Left cardiac atrium (tissue), 4 donors: Measurements from ENCODE around the gene NSG1. TPM values are rescaled to one million over a fixed set of nuclear protein-coding genes. Genes with fewer than 3 reads are reported as not detected.
A peak's percentile ranks its signal among the peaks of the same experiment; 100 is the strongest.

ENCODE experiments used
- ATAC-seq, 2 donors: fragments of 200-7000 bp; cut with Tn5 transposase; one replicate each; pipeline ENCODE4 v1.9.1; 2020; ENCODE audit warnings: mild to moderate bottlenecking in 2 of 2, moderate library complexity in 2 of 2
- DNase-seq: peaks from one replicate; pipeline ENCODE4 v3.0.0-alpha.2; 2020
- intact Hi-C, 2 donors: fragments of 100-400 bp; cut with DNase I; formaldehyde crosslinking; loops; one replicate each; pipeline versions ENCODE4 v1.14.1 to v1.15.1; 2022 to 2023
- total RNA-seq, 2 donors: library from RNA; stranded (reverse); fragmentation: NEBNext Ultra II Directional; extraction: Animal tissue kit (Norgen Biotek cat#: 25700); gene quantifications; one replicate each; pipeline ENCODE4 v1.2.1, GENCODE V29; 2021
- donor health status: DM: no; HTN: yes; CAD: no.
- donor health status: DM: no; HTN: yes; CAD: no; lungs with severe emphysema.
- donor health status: DM: yes; HTN: yes; CAD: no.
- donor health status: Dilated cardiomyopathy.

Gene NSG1
- total RNA-seq, 2 donors from 2014 or later, result 10.1 to 16.8 TPM

DNA sequence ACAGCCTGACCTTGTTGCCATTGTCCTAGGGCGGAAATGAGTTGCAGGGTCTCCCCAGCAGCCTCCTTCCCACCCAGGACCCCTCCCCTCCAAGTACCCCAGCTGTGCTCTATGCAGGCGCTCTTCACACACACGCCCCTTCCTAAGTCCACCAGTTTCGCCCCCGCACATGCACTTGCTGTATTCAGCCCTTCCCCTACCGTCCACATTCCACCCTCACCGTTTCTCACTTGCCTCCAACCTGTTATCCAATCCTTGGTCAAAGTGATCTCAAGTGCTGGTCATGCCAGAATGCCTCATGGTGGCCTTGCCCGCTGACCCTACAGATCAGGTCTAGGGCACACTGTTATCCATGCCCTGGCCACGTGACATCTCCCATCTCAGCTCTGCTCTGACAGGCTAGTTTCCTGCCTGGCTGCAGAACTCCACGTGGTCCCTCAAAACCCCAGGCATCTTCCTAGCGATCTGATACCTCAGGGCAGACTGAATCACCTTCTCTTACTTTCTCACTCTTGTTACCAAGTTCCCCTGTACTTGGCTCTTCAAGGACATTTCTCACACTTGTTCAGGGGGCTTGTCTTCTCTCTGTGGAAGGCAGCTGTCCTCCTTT is 39.7 kb downstream of the NSG1 start:
- no peak for DNase-seq

DNA sequence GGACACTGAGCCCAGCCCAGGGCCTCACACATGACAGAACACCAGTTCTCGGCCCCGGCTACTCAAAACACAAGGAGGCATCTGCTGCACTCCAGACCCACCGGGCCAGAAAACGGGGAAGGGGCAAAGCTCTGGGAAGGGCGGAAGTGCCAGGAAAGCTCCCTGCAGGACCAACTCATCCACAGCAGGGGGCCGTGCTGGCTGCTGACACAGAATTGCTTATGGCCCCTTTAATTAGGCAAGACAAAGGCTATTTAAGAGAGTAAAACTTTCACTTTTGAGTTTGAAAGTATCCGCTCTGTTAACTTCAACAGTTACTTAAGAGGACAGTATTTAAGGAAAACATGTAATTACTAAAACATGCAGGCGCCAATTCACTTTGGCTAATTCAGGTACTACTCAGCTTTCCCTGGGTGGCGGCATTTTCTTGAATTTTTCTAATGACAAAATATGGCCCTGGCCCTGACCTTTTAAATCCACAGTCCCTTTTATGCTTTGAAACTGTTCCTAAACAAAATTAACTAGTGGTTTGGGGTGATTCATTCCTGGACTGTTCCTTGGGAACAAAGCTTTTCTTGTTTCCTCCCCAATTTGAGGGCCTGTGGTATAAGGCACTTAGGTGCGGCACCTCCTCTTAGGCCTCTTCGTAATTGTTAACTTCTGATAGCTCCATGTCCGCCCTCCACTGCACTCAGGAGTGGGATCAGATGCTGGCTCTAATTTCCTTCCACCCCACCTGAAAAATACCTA is 40.4 kb downstream of the NSG1 start:
- ATAC-seq (no peak), DNase-seq (no peak)
- intact Hi-C loops, result no loop called here

More for the DNA sequence above, 39.7 kb downstream of the NSG1 start:
- intact Hi-C loops, result no loop called here
- no peak for ATAC-seq

DNA sequence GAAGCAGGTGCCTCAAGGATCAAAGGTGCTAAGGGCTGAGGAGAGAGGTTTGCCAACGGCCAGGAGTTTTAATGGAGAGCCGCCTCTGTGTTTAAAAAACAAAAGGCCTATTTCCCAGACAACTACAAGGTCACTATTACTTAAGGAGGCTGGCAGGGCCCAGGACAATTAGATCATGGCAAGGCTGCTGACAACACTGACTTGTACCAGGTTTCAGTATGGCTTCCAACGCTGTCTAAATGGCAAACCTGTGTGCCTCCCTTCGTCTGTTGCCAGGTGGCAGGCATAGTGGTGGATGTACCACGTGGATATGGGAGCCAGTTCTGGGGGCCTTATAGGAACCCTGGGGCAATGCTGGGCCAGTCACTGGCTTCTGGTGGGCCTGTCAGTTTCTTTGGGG is 41.0 kb downstream of the NSG1 start:
- DNase-seq, result no peak
- intact Hi-C loops, result no loop called here
- ATAC-seq, result no peak

DNA sequence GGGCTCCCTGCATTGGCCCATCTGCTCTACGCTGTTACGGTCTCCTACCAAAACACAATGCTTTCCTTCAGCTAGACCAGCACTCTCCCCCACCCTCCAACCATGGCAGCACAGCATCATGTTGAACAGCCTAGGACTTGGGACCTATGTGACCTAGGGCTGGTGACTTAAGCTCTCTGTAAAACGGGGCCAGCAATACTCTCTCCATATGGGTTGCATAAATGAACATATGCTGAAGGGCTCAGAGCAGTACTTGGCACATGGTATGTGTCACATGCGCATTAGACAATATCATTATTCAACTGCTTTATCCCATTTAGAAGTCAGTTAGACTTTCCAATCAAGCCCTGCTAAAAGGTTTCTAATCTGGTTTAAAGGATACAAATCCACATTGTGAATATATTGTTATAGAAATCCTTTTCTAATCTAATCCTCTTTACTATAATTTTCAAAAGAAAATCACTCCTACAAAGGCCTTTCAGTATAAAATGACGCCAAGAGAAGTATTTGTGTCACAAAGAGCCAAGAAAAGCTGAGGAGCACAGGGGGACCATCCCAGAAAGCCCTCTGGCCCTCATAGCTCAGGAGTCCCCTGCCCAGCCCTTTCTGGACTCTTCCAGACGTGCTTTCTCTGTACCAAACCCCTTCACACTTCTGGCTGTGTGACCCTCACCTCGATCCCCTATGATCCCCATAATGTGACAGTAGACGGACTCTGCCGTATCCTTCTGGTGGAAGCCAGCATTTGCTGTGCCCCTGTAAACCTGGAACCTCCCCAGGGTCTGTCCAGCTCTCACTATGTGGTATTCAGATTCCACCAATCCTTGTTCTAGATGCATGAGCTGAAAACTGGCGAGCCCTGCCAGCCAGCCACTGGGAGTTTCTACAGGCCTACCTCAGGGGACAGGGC is 42.3 kb downstream of the NSG1 start:
- ATAC-seq (no peak), DNase-seq (no peak)
- intact Hi-C loops, result no loop called here

DNA sequence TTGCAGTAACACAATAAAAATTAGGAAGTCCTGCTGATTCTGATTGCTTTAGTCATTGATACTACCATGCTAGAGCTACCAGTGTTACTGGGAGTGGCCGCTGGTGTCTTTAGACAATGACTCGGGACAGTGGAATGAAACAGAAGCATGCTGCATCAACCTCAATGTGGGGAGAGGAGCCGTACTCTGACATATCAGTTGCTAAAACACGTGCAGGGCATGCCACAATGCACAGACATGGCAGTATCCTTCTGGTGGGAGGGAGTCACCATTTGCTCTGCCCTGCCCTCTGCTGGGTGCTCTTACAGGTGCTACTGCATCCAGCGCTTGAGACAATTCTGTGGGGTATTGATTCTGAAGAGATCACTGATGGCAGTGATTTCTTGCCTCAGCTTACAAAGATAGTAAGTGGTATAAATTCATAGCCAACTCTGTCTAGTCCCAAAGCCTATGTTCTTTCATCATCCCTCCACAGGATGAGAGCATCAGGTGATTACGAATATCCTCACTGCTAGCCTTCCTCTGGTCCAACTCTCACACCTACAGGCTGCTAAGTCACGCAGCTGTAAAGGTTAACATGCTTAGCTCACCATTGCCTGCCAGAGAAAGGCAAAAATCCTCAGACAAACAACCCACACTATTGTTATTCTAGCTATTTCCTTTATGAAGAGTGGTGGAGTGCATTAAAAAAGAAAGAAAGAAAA is 43.7 kb downstream of the NSG1 start:
- intact Hi-C loops, result loop anchor here in 1 of 2 donors (5.0 kb wide), 1 partner anchor 173 kb away; no protein-coding TSS in a partner anchor
- peak; percentile 50 for DNase-seq

DNA sequence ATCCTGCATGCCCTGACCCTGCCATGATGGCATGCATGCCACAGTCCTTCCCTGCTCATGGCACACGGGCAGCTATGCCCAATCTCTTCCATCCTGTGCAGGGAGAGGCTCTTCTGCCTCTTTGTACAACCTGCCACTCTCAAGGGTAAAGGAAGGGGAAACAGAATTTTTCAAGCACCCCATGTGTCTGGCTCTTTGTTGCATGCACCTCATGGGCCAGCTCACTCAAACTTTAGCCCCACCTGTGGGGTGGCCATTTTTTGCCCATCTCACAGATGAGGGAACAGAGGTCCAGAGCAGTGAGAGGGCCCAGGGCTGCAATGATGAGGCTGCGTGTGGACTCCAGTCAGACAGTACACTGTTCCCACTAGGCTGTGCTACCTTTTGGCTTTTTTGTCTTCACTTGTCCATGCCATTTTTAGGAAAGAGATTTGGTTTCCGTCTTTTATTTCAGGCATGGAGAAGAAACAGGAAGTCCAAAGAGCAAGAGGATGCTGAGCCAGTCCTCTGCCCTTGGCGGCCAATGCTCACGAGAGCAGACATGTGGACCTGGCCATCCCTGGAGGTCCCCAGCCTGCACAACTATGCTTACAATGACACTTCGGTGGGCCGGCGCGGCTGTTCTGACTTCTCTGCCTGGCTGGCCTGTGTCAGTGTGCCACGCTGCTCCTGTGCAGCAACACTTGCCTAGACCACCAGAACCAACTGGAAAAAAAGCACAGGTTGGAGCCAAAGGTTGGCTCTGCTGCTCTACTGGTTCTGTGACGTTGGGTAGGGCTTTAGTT is 45.6 kb downstream of the NSG1 start:
- no peak for ATAC-seq
- DNase-seq, result no peak
- intact Hi-C loops, result loop anchor here in 1 of 2 donors (5.0 kb wide), 1 partner anchor 175 kb away; no protein-coding TSS in a partner anchor

More for the DNA sequence above, 43.7 kb downstream of the NSG1 start:
- peak; percentile 38 to 70 for ATAC-seq

DNA sequence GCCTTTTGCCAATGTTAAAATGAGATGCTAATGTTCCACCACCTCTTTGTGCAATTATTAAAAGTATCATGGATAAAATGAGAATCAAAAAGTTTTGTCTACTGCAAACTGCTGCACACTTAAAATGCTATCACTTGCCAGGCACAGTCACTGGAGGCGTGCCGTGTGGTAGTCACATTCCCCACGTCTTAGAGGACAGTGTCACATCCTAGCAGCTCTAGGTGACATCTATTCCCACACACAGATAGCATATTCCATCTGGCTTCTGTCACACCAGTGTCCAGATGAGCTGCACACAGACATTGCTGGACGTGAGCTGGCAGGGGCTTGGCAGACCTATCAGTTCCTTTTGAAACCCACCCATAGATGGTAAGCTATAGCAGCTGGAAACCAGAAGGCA is 47.0 kb downstream of the NSG1 start:
- intact Hi-C loops, result loop anchor here in 1 of 2 donors (5.0 kb wide), 1 partner anchor 177 kb away; no protein-coding TSS in a partner anchor
- DNase-seq (no peak), ATAC-seq (peak; percentile 87 to 94)

DNA sequence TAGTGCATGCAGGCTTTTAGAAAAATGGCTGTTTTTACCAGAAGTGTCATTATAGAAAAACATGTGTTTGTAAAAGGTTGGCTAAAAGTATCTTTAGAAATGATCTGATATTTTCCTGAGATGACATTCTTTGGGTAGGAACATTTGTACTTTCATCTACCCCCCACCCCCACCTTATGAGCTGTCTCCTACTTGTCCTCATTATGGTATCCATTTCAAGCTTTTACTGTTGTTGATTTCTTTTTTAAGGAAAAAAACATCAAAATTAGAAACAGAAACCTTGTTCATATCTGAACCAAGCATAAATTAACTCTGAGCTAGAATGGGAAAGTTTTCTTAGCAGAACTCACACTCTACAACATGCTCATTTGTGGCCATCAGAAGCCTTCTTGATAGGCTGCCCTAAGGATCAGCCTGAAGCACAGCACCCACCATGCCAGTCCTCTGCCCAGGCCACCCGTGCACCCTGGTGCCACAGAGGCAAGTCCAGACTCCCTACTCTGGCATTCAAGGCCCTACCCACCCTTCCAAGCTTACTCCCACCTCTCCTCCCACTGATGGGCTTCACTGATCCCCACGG is 49.4 kb downstream of the NSG1 start:
- DNase-seq, result no peak
- intact Hi-C loops, result no loop called here
- ATAC-seq, result no peak

DNA sequence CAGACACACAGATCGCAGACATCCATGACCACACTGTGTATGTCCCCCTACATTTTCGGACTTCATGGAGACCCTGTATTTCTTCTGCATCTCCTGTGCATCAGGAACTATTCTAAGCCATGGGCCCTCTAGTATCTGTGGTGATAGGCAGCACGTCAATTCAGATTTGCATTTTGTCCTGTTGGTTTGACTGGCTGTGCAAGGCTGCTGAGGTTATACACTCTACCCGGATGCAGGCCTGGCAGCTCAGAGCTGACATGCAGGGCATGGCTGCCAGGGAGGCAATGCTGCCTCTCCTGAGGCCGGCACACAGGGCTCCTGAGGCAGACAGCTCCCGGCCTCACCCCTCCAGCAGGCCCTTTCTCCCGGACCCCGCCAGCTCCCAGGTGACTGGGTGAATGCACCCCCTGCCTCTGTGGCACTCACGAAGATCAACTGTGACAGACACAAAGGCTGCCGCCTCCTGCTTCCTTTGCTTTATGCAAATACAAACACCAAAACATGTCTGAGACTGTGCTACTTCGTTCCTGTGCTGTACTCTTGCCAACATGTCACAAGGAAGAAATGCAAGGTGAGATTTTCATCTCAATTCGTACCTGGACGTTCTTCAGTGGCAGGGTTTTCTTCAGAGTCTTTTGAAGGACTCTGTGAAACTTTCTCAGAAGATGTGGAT is 51.0 kb downstream of the NSG1 start:
- DNase-seq (no peak), ATAC-seq (no peak)
- intact Hi-C loops, result no loop called here

DNA sequence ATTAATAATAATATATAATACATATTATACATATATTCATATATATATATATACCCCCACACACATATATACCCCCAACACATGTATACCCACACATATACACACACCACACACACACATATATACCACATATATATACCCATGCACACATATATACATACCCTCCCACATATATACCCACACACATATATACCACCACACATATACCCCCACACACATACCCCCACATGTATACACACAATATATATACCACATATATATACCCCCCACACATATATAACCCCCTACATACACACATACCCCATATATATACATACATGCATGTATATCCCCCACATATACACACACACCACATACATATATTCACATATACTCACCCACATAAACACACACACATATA is 52.0 kb downstream of the NSG1 start:
- ATAC-seq, result no peak
- DNase-seq, result no peak
- intact Hi-C loops, result no loop called here

DNA sequence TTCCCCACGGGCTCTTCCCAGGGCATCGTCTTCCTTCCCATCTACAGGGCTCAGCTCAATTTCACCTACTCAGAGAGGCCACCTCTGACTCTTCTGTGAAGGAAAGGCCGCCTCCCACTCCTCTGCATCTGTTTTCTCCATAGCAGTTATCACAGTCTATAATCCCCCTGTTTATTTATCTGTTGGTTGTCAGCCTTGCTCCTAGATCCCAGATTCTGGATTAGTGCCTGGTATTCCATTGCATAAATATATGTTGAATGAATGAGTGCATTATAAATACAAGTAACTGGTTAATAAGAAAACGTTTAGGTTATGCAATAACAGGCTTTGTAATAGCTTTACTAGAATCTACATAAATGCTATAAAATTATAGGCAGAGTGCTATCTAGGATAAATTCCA is 52.9 kb downstream of the NSG1 start:
- intact Hi-C loops, result no loop called here
- ATAC-seq (no peak), DNase-seq (no peak)

DNA sequence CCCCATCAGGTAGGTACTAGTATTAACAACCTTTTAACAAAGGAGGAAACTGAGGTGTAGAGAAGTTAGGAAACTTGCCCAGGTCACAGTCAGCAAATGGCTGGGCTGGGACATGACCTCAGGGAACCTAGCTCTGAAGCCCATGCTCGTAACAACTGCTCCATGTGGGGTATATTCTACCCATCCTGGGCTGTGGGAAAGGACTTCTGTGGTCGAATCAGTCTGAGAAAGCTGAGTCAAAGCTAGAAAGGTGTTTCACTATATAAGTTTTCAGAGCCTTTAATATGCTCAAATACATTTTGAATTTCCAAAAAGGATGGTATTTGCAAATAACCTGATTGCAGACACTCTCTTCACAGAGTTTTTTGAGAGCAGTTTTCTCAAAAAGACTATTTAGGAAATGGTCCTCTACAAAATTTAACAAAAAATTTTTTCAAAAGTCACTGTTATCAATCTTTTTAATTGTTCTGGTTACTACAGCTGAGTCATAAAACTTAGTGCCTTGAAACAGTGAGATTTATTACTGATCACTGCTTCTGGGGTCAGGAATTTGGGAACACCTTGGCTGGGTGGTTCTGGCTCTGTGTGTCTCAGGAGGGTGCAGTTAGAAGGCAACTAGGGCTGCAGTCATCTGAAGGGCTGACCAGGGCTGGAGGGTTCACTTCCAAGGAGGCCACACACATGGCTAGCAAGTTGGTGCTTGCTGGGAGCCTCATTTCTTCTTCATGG is 53.6 kb downstream of the NSG1 start:
- DNase-seq, result no peak
- no peak for ATAC-seq
- intact Hi-C loops, result no loop called here

DNA sequence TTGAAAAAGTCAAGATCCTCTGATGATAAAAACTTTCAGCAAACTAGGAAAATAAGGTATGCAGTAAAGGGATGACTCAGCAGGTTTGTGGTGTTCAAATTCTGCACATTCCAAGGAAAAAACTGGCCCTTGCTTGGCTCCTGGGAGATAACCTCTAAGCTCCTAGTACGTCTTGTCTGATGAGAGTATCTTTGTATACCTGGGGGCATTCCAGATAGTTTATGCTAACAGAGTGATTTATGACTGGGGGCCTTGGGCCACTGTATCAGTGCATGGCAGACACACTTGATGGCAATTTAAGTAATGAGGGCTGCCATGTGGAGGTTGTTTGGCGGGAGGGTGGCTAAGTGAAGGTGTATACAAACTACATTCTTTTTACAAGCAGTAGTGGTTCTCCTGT is 56.9 kb downstream of the NSG1 start:
- DNase-seq, result no peak
- intact Hi-C loops, result no loop called here
- ATAC-seq, result no peak

DNA sequence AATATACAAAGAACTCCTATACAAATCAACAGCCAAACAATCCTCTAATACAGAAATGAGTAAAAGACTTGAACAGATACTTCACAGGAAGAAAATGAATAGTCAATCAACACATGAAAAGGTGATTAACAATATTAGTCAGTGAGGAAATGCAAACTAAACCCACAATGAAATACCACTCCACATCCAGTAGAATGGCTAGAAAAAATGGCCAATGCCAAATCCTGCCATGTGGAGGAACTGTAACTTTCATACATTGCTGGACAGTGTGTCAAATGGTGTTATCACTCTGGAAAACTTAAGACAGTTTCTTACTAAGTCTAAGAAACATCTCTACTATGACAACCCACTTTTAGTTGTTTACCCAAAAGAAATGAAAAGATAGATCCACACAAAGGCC is 59.5 kb downstream of the NSG1 start:
- intact Hi-C loops, result no loop called here
- no peak for ATAC-seq
- no peak for DNase-seq

DNA sequence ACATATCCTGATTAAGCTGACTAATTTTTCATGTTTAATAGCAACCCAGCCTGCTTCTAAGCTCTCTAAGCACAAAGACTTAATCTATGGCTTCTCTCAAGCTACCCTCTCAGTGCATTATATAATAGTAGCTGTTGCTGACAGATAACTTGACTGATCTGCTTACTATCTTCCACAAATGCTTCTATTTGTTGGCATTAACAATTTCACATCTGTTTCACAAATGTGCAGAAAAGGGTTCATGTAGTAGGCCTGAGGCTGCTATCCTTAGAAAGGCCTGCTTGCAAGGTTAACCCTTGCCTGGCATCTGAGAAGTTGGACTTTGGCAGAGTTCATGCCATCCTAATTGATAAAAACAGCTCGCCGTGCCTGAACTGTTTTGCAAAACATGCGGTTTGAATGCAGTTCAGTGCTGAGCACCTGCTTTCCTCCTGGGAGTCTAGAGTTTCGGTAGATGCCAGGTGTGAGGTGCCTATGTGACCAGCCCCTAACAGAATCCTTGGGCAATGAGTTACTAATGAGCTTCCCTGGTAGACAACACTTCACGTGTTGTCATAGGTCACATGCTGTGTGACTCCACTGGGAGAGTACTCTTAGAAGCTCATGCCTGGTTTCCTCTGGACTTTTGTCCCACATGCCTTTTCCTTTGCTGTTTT is 68.4 kb downstream of the NSG1 start:
- DNase-seq, result no peak
- ATAC-seq, result no peak
- intact Hi-C loops, result no loop called here

DNA sequence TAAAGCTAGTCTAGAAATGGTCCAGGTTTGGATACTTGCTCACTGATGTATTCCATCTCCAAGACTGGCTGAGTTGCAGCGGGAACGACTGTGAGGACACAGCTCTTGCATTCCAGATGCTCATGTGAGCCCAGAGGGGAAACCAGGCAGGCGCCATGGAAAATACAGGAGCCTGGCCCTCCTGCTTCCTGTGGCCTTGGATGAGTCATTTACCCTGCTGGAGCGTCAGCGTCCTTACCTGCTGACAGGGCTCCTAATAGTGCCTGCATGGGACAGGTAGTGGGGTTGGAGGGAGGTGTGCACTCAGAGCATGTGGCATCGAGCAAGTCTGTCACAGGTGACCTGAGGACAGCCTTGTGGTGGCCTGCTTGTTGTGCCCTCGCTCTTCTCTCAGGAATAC is 69.4 kb downstream of the NSG1 start:
- no peak for ATAC-seq
- intact Hi-C loops, result no loop called here

More for the DNA sequence above, 69.4 kb downstream of the NSG1 start:
- no peak for DNase-seq
